Measurements from ENCODE around the gene STK4.

STK4 gene

GRCh38 chr20:44966030-44966961 lies at the start of gene STK4:
TSS of gene STK4 (plus strand) at chr20:44966512. CDS start at chr20:44966569, 57 bp downstream.
- in situ Hi-C loops (cut with HindIII; ENCODE audit: low sequenced_read_pairs) = no loop called here

- in situ Hi-C loops (cut with HindIII; ENCODE audit: low sequenced_read_pairs) = no loop called here
Measured at GRCh38 chr20:44916586-44916985, 49.7 kb upstream of the STK4 start.

GRCh38 chr20:44917399-44917798 lies 48.9 kb upstream of the STK4 start:
- in situ Hi-C loops (cut with HindIII; ENCODE audit: low sequenced_read_pairs) = no loop called here

- in situ Hi-C loops (cut with HindIII; ENCODE audit: low sequenced_read_pairs) = no loop called here
Measured at GRCh38 chr20:44918342-44918741, 48.0 kb upstream of the STK4 start.

- in situ Hi-C loops (cut with HindIII; ENCODE audit: low sequenced_read_pairs) = no loop called here
Measured at GRCh38 chr20:44918761-44919160, 47.6 kb upstream of the STK4 start.

- in situ Hi-C loops (cut with HindIII; ENCODE audit: low sequenced_read_pairs) = no loop called here
Measured at GRCh38 chr20:44921447-44921846, 44.9 kb upstream of the STK4 start.

GRCh38 chr20:44924541-44924940 lies 41.8 kb upstream of the STK4 start:
- in situ Hi-C loops (cut with HindIII; ENCODE audit: low sequenced_read_pairs) = no loop called here

- in situ Hi-C loops (cut with HindIII; ENCODE audit: low sequenced_read_pairs) = no loop called here
Measured at GRCh38 chr20:44928595-44928994, 37.7 kb upstream of the STK4 start.

GRCh38 chr20:44930517-44931168 lies 35.7 kb upstream of the STK4 start:
- in situ Hi-C loops (cut with HindIII; ENCODE audit: low sequenced_read_pairs) = no loop called here

- in situ Hi-C loops (cut with HindIII; ENCODE audit: low sequenced_read_pairs) = no loop called here
Measured at GRCh38 chr20:44931911-44932310, 34.4 kb upstream of the STK4 start.

- in situ Hi-C loops (cut with HindIII; ENCODE audit: low sequenced_read_pairs) = no loop called here
Measured at GRCh38 chr20:44932916-44933315, 33.4 kb upstream of the STK4 start.

- in situ Hi-C loops (cut with HindIII; ENCODE audit: low sequenced_read_pairs) = no loop called here
Measured at GRCh38 chr20:44936510-44936909, 29.8 kb upstream of the STK4 start.

- in situ Hi-C loops (cut with HindIII; ENCODE audit: low sequenced_read_pairs) = no loop called here
Measured at GRCh38 chr20:44938637-44939036, 27.7 kb upstream of the STK4 start.

GRCh38 chr20:44941120-44941691 lies 25.1 kb upstream of the STK4 start:
- in situ Hi-C loops (cut with HindIII; ENCODE audit: low sequenced_read_pairs) = no loop called here

- in situ Hi-C loops (cut with HindIII; ENCODE audit: low sequenced_read_pairs) = no loop called here
Measured at GRCh38 chr20:44942264-44942973, 23.9 kb upstream of the STK4 start.

GRCh38 chr20:44943828-44944227 lies 22.5 kb upstream of the STK4 start:
- in situ Hi-C loops (cut with HindIII; ENCODE audit: low sequenced_read_pairs) = no loop called here

- in situ Hi-C loops (cut with HindIII; ENCODE audit: low sequenced_read_pairs) = no loop called here
Measured at GRCh38 chr20:44945261-44945660, 21.1 kb upstream of the STK4 start.

GRCh38 chr20:44946271-44946852 lies 19.9 kb upstream of the STK4 start:
- in situ Hi-C loops (cut with HindIII; ENCODE audit: low sequenced_read_pairs) = no loop called here

- in situ Hi-C loops (cut with HindIII; ENCODE audit: low sequenced_read_pairs) = no loop called here
Measured at GRCh38 chr20:44948107-44948506, 18.2 kb upstream of the STK4 start.

GRCh38 chr20:44948513-44948912 lies 17.8 kb upstream of the STK4 start:
- in situ Hi-C loops (cut with HindIII; ENCODE audit: low sequenced_read_pairs) = no loop called here

- in situ Hi-C loops (cut with HindIII; ENCODE audit: low sequenced_read_pairs) = no loop called here
Measured at GRCh38 chr20:44950368-44950767, 15.9 kb upstream of the STK4 start.

Measured in endothelial cell of hepatic sinusoid (primary cell).